HEK293 (cell line): ENCODE results near the gene BCR.

Source experiments
- ATF2 ChIP-seq: fragments of 450-650 bp; formaldehyde crosslinking; IDR thresholded peaks from 2 replicates; pipeline ENCODE4 v1.5.1; 2016; ENCODE audit warnings: missing biosample characterization, missing genetic modification characterization, low read depth
- KLF10 ChIP-seq: fragments of 450-650 bp; IDR thresholded peaks from 2 replicates; pipeline ENCODE4 v1.5.1; 2018; ENCODE audit warnings: missing biosample characterization, mild to moderate bottlenecking, missing genetic modification characterization
- PATZ1 ChIP-seq: fragments of 450-650 bp; formaldehyde crosslinking; IDR thresholded peaks from 2 replicates; pipeline ENCODE4 v1.5.1; 2016; ENCODE audit warnings: missing biosample characterization, missing genetic modification characterization
- SALL2 ChIP-seq: fragments of 450-650 bp; formaldehyde crosslinking; IDR thresholded peaks from 2 replicates; pipeline ENCODE4 v1.5.0; 2017; ENCODE audit warnings: missing biosample characterization, mild to moderate bottlenecking, missing genetic modification characterization, borderline replicate concordance
- SCRT2 ChIP-seq: fragments of 450-650 bp; formaldehyde crosslinking; IDR thresholded peaks from 2 replicates; pipeline ENCODE4 v1.5.1; 2016; ENCODE audit warnings: missing biosample characterization, missing genetic modification characterization
- SP7 ChIP-seq: fragments of 450-650 bp; formaldehyde crosslinking; IDR thresholded peaks from 2 replicates; pipeline ENCODE4 v1.5.1; 2016; ENCODE audit warnings: missing biosample characterization, missing genetic modification characterization
- YY2 ChIP-seq: fragments of 450-650 bp; formaldehyde crosslinking; IDR thresholded peaks from 2 replicates; pipeline ENCODE4 v1.5.1; 2016; ENCODE audit warnings: missing biosample characterization, missing genetic modification characterization
- ZBTB20 ChIP-seq: fragments of 450-650 bp; formaldehyde crosslinking; IDR thresholded peaks from 2 replicates; pipeline ENCODE4 v1.5.1; 2016; ENCODE audit warnings: missing biosample characterization, missing genetic modification characterization
- ZBTB7A ChIP-seq: fragments of 450-650 bp; formaldehyde crosslinking; IDR thresholded peaks from 2 replicates; pipeline ENCODE4 v1.5.1; 2016; ENCODE audit warnings: low read depth, missing biosample characterization, missing genetic modification characterization
- ZFP3 ChIP-seq: fragments of 450-650 bp; formaldehyde crosslinking; IDR thresholded peaks from 2 replicates; pipeline ENCODE4 v1.5.1; 2016; ENCODE audit warnings: low read depth, missing biosample characterization, missing genetic modification characterization
- ZIC2 ChIP-seq: fragments of 450-650 bp; formaldehyde crosslinking; IDR thresholded peaks from 2 replicates; pipeline ENCODE4 v1.5.1; 2016; ENCODE audit warnings: missing biosample characterization, missing genetic modification characterization
- ZNF132 ChIP-seq: fragments of 450-650 bp; formaldehyde crosslinking; IDR thresholded peaks from 2 replicates; pipeline ENCODE4 v1.5.1; 2017; ENCODE audit warnings: missing biosample characterization, missing genetic modification characterization, borderline replicate concordance
- ZNF214 ChIP-seq: fragments of 450-650 bp; formaldehyde crosslinking; IDR thresholded peaks from 2 replicates; pipeline ENCODE4 v1.5.1; 2017; ENCODE audit warnings: missing biosample characterization, mild to moderate bottlenecking, missing genetic modification characterization, borderline replicate concordance
- ZNF221 ChIP-seq: fragments of 450-650 bp; formaldehyde crosslinking; IDR thresholded peaks from 2 replicates; pipeline ENCODE4 v1.5.1; 2017; ENCODE audit warnings: missing biosample characterization, missing genetic modification characterization, borderline replicate concordance
- ZNF302 ChIP-seq: fragments of 450-650 bp; formaldehyde crosslinking; IDR thresholded peaks from 2 replicates; pipeline ENCODE4 v1.5.1; 2016; ENCODE audit warnings: missing biosample characterization, missing genetic modification characterization, low read depth
- ZNF311 ChIP-seq: fragments of 450-650 bp; formaldehyde crosslinking; IDR thresholded peaks from 2 replicates; pipeline ENCODE4 v1.5.1; 2017; ENCODE audit warnings: missing biosample characterization, missing genetic modification characterization, borderline replicate concordance
- ZNF394 ChIP-seq: fragments of 450-650 bp; formaldehyde crosslinking; IDR thresholded peaks from 2 replicates; pipeline ENCODE4 v1.5.1; 2016; ENCODE audit warnings: missing biosample characterization, missing genetic modification characterization, mild to moderate bottlenecking, moderate library complexity, borderline replicate concordance
- ZNF404 ChIP-seq: fragments of 450-650 bp; formaldehyde crosslinking; IDR thresholded peaks from 2 replicates; pipeline ENCODE4 v1.5.1; 2017; ENCODE audit warnings: missing biosample characterization, missing genetic modification characterization
- ZNF514 ChIP-seq: fragments of 450-650 bp; formaldehyde crosslinking; IDR thresholded peaks from 2 replicates; pipeline ENCODE4 v1.5.1; 2016; ENCODE audit warnings: missing biosample characterization, missing genetic modification characterization
- ZNF521 ChIP-seq: fragments of 450-650 bp; formaldehyde crosslinking; IDR thresholded peaks from 2 replicates; pipeline ENCODE4 v1.5.1; 2017; ENCODE audit warnings: missing biosample characterization, mild to moderate bottlenecking, missing genetic modification characterization
- ZNF548 ChIP-seq: fragments of 450-650 bp; formaldehyde crosslinking; IDR thresholded peaks from 2 replicates; pipeline ENCODE4 v1.5.1; 2016; ENCODE audit warnings: missing biosample characterization, missing genetic modification characterization
- ZNF580 ChIP-seq: fragments of 450-650 bp; formaldehyde crosslinking; IDR thresholded peaks from 2 replicates; pipeline ENCODE4 v1.5.1; 2016; ENCODE audit warnings: missing biosample characterization, missing genetic modification characterization
- ZNF677 ChIP-seq: fragments of 450-650 bp; IDR thresholded peaks from 2 replicates; pipeline ENCODE4 v1.5.0; 2018; ENCODE audit warnings: missing biosample characterization, mild to moderate bottlenecking, missing genetic modification characterization, moderate library complexity
- ZNF776 ChIP-seq: fragments of 450-650 bp; formaldehyde crosslinking; IDR thresholded peaks from 2 replicates; pipeline ENCODE4 v1.5.0; 2017; ENCODE audit warnings: missing biosample characterization, missing genetic modification characterization, borderline replicate concordance
- ZNF837 ChIP-seq: fragments of 450-650 bp; formaldehyde crosslinking; IDR thresholded peaks from 2 replicates; pipeline ENCODE4 v1.5.1; 2016; ENCODE audit warnings: missing biosample characterization, missing genetic modification characterization
- ZSCAN30 ChIP-seq: fragments of 450-650 bp; IDR thresholded peaks from 2 replicates; pipeline ENCODE4 v1.5.1; 2018; ENCODE audit warnings: missing biosample characterization, mild to moderate bottlenecking, missing genetic modification characterization, moderate library complexity
- TF ChIP-seq, protein P1 (sequence below): fragments of 450-650 bp; formaldehyde crosslinking; IDR thresholded peaks from 2 replicates; pipeline ENCODE4 v1.5.1; 2016; ENCODE audit warnings: missing biosample characterization, missing genetic modification characterization
- TF ChIP-seq, protein P2 (sequence below): fragments of 450-650 bp; formaldehyde crosslinking; IDR thresholded peaks from 2 replicates; pipeline ENCODE4 v1.5.1; 2017; ENCODE audit warnings: missing biosample characterization, mild to moderate bottlenecking, missing genetic modification characterization, moderate library complexity
- TF ChIP-seq, protein P3 (sequence below): fragments of 450-650 bp; formaldehyde crosslinking; IDR thresholded peaks from 2 replicates; pipeline ENCODE4 v1.5.1; 2016; ENCODE audit warnings: missing biosample characterization, missing genetic modification characterization

Gene BCR

GRCh38 chr22:23182309-23183060 lies 2.2 kb downstream of the BCR start (continued):
- TF ChIP-seq ZNF214 (tag by site-specific recombination): no peak
- TF ChIP-seq ZNF394 (tag by site-specific recombination): no peak
- no peak for TF ChIP-seq ZNF302
- no peak for TF ChIP-seq ZNF311 (tag by site-specific recombination)
- no peak for TF ChIP-seq SCRT2
- TF ChIP-seq, protein P1, sequence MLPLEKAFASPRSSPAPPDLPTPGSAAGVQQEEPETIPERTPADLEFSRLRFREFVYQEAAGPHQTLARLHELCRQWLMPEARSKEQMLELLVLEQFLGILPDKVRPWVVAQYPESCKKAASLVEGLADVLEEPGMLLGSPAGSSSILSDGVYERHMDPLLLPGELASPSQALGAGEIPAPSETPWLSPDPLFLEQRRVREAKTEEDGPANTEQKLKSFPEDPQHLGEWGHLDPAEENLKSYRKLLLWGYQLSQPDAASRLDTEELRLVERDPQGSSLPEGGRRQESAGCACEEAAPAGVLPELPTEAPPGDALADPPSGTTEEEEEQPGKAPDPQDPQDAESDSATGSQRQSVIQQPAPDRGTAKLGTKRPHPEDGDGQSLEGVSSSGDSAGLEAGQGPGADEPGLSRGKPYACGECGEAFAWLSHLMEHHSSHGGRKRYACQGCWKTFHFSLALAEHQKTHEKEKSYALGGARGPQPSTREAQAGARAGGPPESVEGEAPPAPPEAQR (tag by site-specific recombination): no peak
- no peak for TF ChIP-seq YY2 (tag by site-specific recombination)
- TF ChIP-seq, protein P2, sequence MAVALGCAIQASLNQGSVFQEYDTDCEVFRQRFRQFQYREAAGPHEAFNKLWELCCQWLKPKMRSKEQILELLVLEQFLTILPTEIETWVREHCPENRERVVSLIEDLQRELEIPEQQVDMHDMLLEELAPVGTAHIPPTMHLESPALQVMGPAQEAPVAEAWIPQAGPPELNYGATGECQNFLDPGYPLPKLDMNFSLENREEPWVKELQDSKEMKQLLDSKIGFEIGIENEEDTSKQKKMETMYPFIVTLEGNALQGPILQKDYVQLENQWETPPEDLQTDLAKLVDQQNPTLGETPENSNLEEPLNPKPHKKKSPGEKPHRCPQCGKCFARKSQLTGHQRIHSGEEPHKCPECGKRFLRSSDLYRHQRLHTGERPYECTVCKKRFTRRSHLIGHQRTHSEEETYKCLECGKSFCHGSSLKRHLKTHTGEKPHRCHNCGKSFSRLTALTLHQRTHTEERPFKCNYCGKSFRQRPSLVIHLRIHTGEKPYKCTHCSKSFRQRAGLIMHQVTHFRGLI (tag by site-specific recombination): 0 out of 2 replicates have a peak, but pooled peaks have one; percentile 49
- TF ChIP-seq ZNF677 (tag by site-specific recombination): no peak
- TF ChIP-seq KLF10: no peak
- TF ChIP-seq ZFP3 (tag by site-specific recombination): no peak
- no peak for TF ChIP-seq ZNF404
- TF ChIP-seq ZNF221 (tag by site-specific recombination): no peak
- no peak for TF ChIP-seq SALL2 (tag by site-specific recombination)
- no peak for TF ChIP-seq ATF2
- TF ChIP-seq ZNF580 (tag by site-specific recombination): no peak
- no peak for TF ChIP-seq ZNF776 (tag by site-specific recombination)
- peak; percentile 92 for TF ChIP-seq SP7 (tag by site-specific recombination)
- no peak for TF ChIP-seq ZBTB7A
- peak; percentile 88 for TF ChIP-seq ZIC2 (tag by site-specific recombination)
- TF ChIP-seq ZNF514 (tag by site-specific recombination): no peak
- TF ChIP-seq, protein P3, sequence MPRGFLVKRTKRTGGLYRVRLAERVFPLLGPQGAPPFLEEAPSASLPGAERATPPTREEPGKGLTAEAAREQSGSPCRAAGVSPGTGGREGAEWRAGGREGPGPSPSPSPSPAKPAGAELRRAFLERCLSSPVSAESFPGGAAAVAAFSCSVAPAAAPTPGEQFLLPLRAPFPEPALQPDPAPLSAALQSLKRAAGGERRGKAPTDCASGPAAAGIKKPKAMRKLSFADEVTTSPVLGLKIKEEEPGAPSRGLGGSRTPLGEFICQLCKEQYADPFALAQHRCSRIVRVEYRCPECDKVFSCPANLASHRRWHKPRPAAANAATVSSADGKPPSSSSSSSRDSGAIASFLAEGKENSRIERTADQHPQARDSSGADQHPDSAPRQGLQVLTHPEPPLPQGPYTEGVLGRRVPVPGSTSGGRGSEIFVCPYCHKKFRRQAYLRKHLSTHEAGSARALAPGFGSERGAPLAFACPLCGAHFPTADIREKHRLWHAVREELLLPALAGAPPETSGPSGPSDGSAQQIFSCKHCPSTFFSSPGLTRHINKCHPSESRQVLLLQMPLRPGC: 0 out of 2 replicates have a peak, but pooled peaks have one; percentile 39
- TF ChIP-seq ZSCAN30 (tag by site-specific recombination): peak; percentile 74
- TF ChIP-seq ZNF548 (tag by site-specific recombination): no peak
- TF ChIP-seq ZNF521: no peak
- TF ChIP-seq ZNF132 (tag by site-specific recombination): no peak
- TF ChIP-seq ZNF837 (tag by site-specific recombination): 0 out of 2 replicates have a peak, but pooled peaks have one; percentile 1
- no peak; the same call in 1 of the 2 replicates for TF ChIP-seq ZBTB20
- TF ChIP-seq PATZ1 (tag by site-specific recombination): peak; percentile 85
